ENCODE data around the gene SOS1.

DNA sequence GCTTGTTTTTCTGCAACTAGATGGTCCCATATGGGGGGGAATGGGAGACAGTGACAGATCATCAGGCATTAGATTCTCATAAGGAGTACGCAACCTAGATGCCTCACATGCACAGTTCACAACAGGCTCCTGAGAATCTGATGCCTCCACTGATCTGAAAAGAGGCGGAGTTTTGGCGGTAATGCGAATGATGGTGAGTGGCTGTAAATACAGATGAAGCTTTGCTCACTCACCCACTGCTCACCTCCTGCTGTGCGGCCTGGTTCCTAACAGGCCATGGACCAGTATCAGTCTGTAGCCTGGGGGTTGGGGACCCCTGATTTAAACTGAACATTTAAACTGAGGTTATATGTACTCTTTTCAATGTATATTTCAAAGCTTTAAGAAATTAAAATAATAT lies 40.7 kb downstream of the SOS1 start:
- TF ChIP-seq, protein P1, sequence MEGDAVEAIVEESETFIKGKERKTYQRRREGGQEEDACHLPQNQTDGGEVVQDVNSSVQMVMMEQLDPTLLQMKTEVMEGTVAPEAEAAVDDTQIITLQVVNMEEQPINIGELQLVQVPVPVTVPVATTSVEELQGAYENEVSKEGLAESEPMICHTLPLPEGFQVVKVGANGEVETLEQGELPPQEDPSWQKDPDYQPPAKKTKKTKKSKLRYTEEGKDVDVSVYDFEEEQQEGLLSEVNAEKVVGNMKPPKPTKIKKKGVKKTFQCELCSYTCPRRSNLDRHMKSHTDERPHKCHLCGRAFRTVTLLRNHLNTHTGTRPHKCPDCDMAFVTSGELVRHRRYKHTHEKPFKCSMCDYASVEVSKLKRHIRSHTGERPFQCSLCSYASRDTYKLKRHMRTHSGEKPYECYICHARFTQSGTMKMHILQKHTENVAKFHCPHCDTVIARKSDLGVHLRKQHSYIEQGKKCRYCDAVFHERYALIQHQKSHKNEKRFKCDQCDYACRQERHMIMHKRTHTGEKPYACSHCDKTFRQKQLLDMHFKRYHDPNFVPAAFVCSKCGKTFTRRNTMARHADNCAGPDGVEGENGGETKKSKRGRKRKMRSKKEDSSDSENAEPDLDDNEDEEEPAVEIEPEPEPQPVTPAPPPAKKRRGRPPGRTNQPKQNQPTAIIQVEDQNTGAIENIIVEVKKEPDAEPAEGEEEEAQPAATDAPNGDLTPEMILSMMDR (IDR thresholded peaks at IDR 0.05), result no peak
- TF ChIP-seq ZNF232 (CRISPR knock-in tag; IDR thresholded peaks at IDR 0.05) (no peak), ARID4B (CRISPR knock-in tag; IDR thresholded peaks at IDR 0.05; ENCODE audit: borderline replicate concordance) (no peak), CBFB (CRISPR knock-in tag; IDR thresholded peaks at IDR 0.05; ENCODE audit: low read depth) (no peak), ESRRA (CRISPR knock-in tag; IDR thresholded peaks at IDR 0.05; ENCODE audit: borderline replicate concordance) (no peak), PRDM15 (CRISPR knock-in tag; IDR thresholded peaks at IDR 0.05) (no peak), TP53 (CRISPR knock-in tag; IDR thresholded peaks at IDR 0.05) (no peak), AR (CRISPR knock-in tag; IDR thresholded peaks at IDR 0.05) (no peak)

Measured in WTC11 (cell line).